GM23338 (cell line): Measurements from ENCODE around the gene HMGN5. TPM values are rescaled to one million over a fixed set of nuclear protein-coding genes. Genes with fewer than 3 reads are reported as not detected.
A peak's percentile ranks its signal among the peaks of the same experiment; 100 is the strongest.

ENCODE experiments used
- ATAC-seq: fragments of 200-7000 bp; cut with Tn5 transposase; 3 replicates; pipeline ENCODE4 v1.9.1; 2020
- DNase-seq: peaks from one replicate; pipeline ENCODE4 v3.0.0-alpha.2; 2015; ENCODE audit warnings: low spot score
- H2AFZ ChIP-seq: fragments of 200-600 bp; sonication (generic); 2 replicates; pipeline ENCODE4 v1.8.0; 2016; ENCODE audit warnings: antibody characterized with exemption, mild to moderate bottlenecking, moderate library complexity
- H3F3A ChIP-seq: fragments of 200-600 bp; sonication (generic); replicated peaks from 2 replicates; pipeline ENCODE4 v1.8.0; 2017; ENCODE audit warnings: antibody characterized with exemption, mixed run types, low read depth
- H3K27ac ChIP-seq: fragments of 200-600 bp; sonication (generic); 2 replicates; pipeline ENCODE4 v1.6.1; 2016; ENCODE audit warnings: low read depth
- H3K27me3 ChIP-seq: fragments of 200-600 bp; sonication (generic); 2 replicates; pipeline ENCODE4 v1.8.0; 2016; ENCODE audit warnings: mild to moderate bottlenecking, mixed run types, moderate library complexity; ENCODE audit not compliant: insufficient read depth
- H3K36me3 ChIP-seq: fragments of 200-600 bp; sonication (generic); 2 replicates; pipeline ENCODE4 v1.8.0; 2016; ENCODE audit warnings: mild to moderate bottlenecking; ENCODE audit not compliant: insufficient read depth
- H3K4me1 ChIP-seq: fragments of 200-600 bp; sonication (generic); 2 replicates; pipeline ENCODE4 v1.8.0; 2016; ENCODE audit warnings: mild to moderate bottlenecking, moderate library complexity; ENCODE audit not compliant: insufficient read depth
- H3K4me2 ChIP-seq: fragments of 200-600 bp; sonication (generic); 2 replicates; pipeline ENCODE4 v1.7.1; 2017; ENCODE audit warnings: mixed run types
- H3K4me3 ChIP-seq: fragments of 200-600 bp; sonication (generic); 2 replicates; pipeline ENCODE4 v1.6.1; 2016; ENCODE audit warnings: mixed run types
- H3K79me2 ChIP-seq: fragments of 200-600 bp; sonication (generic); replicated peaks from 2 replicates; pipeline ENCODE4 v1.8.0; 2017; ENCODE audit warnings: mild to moderate bottlenecking; ENCODE audit not compliant: insufficient read depth
- H3K9me2 ChIP-seq: fragments of 200-600 bp; sonication (generic); 2 replicates; pipeline ENCODE4 v1.8.0; 2017; ENCODE audit not compliant: insufficient read depth
- H4K20me1 ChIP-seq: fragments of 200-600 bp; sonication (generic); replicated peaks from 2 replicates; pipeline ENCODE4 v1.8.0; 2017; ENCODE audit warnings: mild to moderate bottlenecking; ENCODE audit not compliant: insufficient read depth
- H3K27ac Mint-ChIP-seq: 2 replicates; pipeline ENCODE4 v1.8.0; 2020; ENCODE audit warnings: inconsistent platforms, mild to moderate bottlenecking, moderate library complexity, mixed read lengths
- H3K27me3 Mint-ChIP-seq: 3 replicates; pipeline ENCODE4 v1.8.0; 2022; ENCODE audit warnings: low read depth, mild to moderate bottlenecking, moderate library complexity, mixed read lengths, inconsistent platforms; ENCODE audit not compliant: insufficient read depth, poor library complexity
- H3K36me3 Mint-ChIP-seq: 3 replicates; pipeline ENCODE4 v1.8.0; 2021; ENCODE audit warnings: low read depth, mild to moderate bottlenecking, inconsistent platforms, moderate library complexity, mixed read lengths
- H3K4me1 Mint-ChIP-seq: 3 replicates; pipeline ENCODE4 v1.8.0; 2020; ENCODE audit warnings: mild to moderate bottlenecking, inconsistent platforms, mixed read lengths
- H3K4me3 Mint-ChIP-seq: 3 replicates; pipeline ENCODE4 v1.8.0; 2021; ENCODE audit warnings: moderate library complexity, mild to moderate bottlenecking, inconsistent platforms, mixed read lengths
- H3K9me3 Mint-ChIP-seq: 3 replicates; pipeline ENCODE4 v1.8.0; 2020; ENCODE audit warnings: moderate library complexity, mild to moderate bottlenecking, inconsistent platforms, mixed read lengths
- CREB1 ChIP-seq: fragments of 250-450 bp; sonication (Bioruptor Pico); IDR thresholded peaks from 2 replicates; pipeline ENCODE4 v1.5.0; 2020; ENCODE audit warnings: low read depth, mild to moderate bottlenecking, moderate library complexity
- ETS1 ChIP-seq: IDR thresholded peaks from 2 replicates; pipeline ENCODE4 v1.6.1; 2016; ENCODE audit warnings: antibody characterized with exemption
- EZH2 ChIP-seq: fragments of 200-600 bp; sonication (generic); IDR thresholded peaks from one replicate; pipeline ENCODE4 v1.8.0; 2017; ENCODE audit warnings: antibody characterized with exemption, mild to moderate bottlenecking, low read depth; ENCODE audit not compliant: unreplicated experiment
- EZH2phosphoT487 ChIP-seq: fragments of 200-600 bp; sonication (generic); IDR thresholded peaks from one replicate; pipeline ENCODE4 v1.8.1; 2018; ENCODE audit warnings: antibody characterized with exemption; ENCODE audit not compliant: unreplicated experiment
- JUNB ChIP-seq: IDR thresholded peaks from one replicate; pipeline ENCODE4 v1.6.1; 2016; ENCODE audit warnings: antibody characterized with exemption; ENCODE audit not compliant: unreplicated experiment
- NANOG ChIP-seq: IDR thresholded peaks from 2 replicates; pipeline ENCODE4 v1.6.1; 2016; ENCODE audit warnings: antibody characterized with exemption, borderline replicate concordance
- POLR2AphosphoS5 ChIP-seq: IDR thresholded peaks from 2 replicates; pipeline ENCODE4 v1.6.1; 2016; ENCODE audit warnings: antibody characterized with exemption, low read depth
- STAT1 ChIP-seq: IDR thresholded peaks from one replicate; pipeline ENCODE4 v1.6.1; 2016; ENCODE audit warnings: antibody characterized with exemption; ENCODE audit not compliant: unreplicated experiment
- ZNF114 ChIP-seq: fragments of 250-450 bp; sonication (Bioruptor Pico); IDR thresholded peaks from 2 replicates; pipeline ENCODE4 v1.5.0; 2020; ENCODE audit warnings: mild to moderate bottlenecking, moderate library complexity
- ZNF331 ChIP-seq: fragments of 250-450 bp; sonication (Bioruptor Pico); IDR thresholded peaks from 2 replicates; pipeline ENCODE4 v1.5.0; 2020; ENCODE audit warnings: low read depth, mild to moderate bottlenecking, moderate library complexity
- ZNF462 ChIP-seq: fragments of 250-450 bp; sonication (Bioruptor Pico); IDR thresholded peaks from 2 replicates; pipeline ENCODE4 v1.5.0; 2020; ENCODE audit warnings: mild to moderate bottlenecking, moderate library complexity
- polyA plus RNA-seq: library from polyadenylated mRNA; unstranded; fragments of >200 nt; fragmentation: Nextera tagmentation; extraction: Ambion mirVana; gene quantifications from 2 replicates; pipeline ENCODE4 v1.2.1, GENCODE V29; 2016
- total RNA-seq: library from RNA; depleted of rRNA; stranded (reverse); fragments of >200 nt; shearing (Covaris generic); gene quantifications from 2 replicates; pipeline ENCODE4 v1.2.3, GENCODE V29; 2014
- TF ChIP-seq, protein P1 (sequence below): IDR thresholded peaks from one replicate; pipeline ENCODE4 v1.6.1; 2018; ENCODE audit warnings: antibody characterized with exemption; ENCODE audit not compliant: unreplicated experiment
- TF ChIP-seq, protein P2 (sequence below), 2 experiments: fragments of 200-600 bp in 1 of 2; sonication (generic) in 1 of 2; conservative IDR thresholded peaks; 2 replicates each; pipeline versions ENCODE4 v1.5.1 to v1.6.1; 2016 to 2017; ENCODE audit warnings: antibody characterized with exemption in 2 of 2, low read depth in 2 of 2, mild to moderate bottlenecking in 2 of 2, moderate library complexity in 1 of 2

Gene HMGN5
- total and polyA plus RNA-seq, 2 experiments from 2014 or later = 5.2 to 155 TPM

- Histone ChIP-seq H3K27ac (peak overlapping the region; percentile 72), H4K20me1 (no peaks in the 10 kb centered on the region), H3F3A (no peaks in the 10 kb centered on the region), H3K4me2 (peak overlapping the region; percentile 75), H2AFZ (peak overlapping the region; percentile 34; the same call in 1 of the 2 replicates), H3K4me3 (peak overlapping the region; percentile 61), H3K79me2 (peaks cover 32% of the 10 kb centered on the region), H3K27me3 (no peaks in the 10 kb centered on the region), H3K36me3 (no peaks in the 10 kb centered on the region), H3K4me1 (peaks cover 10% of the 10 kb centered on the region; the same call in 1 of the 2 replicates), H3K9me2 (no peaks in the 10 kb centered on the region)
- H3K4me3 Mint-ChIP-seq = peak overlapping the region; percentile 97
- H3K27ac Mint-ChIP-seq = peak overlapping the region; percentile 97
- no peaks in the 10 kb centered on the region for H3K9me3 Mint-ChIP-seq
- H3K36me3 Mint-ChIP-seq = peaks cover 5% of the 10 kb centered on the region
- TF ChIP-seq EZH2phosphoT487 = no peak
- no peak for TF ChIP-seq ZNF331 (CRISPR knock-in tag)
- TF ChIP-seq ETS1 = no peak
- TF ChIP-seq STAT1 = no peak
- TF ChIP-seq, protein P1, sequence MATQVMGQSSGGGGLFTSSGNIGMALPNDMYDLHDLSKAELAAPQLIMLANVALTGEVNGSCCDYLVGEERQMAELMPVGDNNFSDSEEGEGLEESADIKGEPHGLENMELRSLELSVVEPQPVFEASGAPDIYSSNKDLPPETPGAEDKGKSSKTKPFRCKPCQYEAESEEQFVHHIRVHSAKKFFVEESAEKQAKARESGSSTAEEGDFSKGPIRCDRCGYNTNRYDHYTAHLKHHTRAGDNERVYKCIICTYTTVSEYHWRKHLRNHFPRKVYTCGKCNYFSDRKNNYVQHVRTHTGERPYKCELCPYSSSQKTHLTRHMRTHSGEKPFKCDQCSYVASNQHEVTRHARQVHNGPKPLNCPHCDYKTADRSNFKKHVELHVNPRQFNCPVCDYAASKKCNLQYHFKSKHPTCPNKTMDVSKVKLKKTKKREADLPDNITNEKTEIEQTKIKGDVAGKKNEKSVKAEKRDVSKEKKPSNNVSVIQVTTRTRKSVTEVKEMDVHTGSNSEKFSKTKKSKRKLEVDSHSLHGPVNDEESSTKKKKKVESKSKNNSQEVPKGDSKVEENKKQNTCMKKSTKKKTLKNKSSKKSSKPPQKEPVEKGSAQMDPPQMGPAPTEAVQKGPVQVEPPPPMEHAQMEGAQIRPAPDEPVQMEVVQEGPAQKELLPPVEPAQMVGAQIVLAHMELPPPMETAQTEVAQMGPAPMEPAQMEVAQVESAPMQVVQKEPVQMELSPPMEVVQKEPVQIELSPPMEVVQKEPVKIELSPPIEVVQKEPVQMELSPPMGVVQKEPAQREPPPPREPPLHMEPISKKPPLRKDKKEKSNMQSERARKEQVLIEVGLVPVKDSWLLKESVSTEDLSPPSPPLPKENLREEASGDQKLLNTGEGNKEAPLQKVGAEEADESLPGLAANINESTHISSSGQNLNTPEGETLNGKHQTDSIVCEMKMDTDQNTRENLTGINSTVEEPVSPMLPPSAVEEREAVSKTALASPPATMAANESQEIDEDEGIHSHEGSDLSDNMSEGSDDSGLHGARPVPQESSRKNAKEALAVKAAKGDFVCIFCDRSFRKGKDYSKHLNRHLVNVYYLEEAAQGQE = no peak
- TF ChIP-seq POLR2AphosphoS5 = no peak
- TF ChIP-seq ZNF462 (CRISPR knock-in tag) = no peak
- no peak for TF ChIP-seq JUNB
- no peak for TF ChIP-seq ZNF114
- TF ChIP-seq, protein P2, sequence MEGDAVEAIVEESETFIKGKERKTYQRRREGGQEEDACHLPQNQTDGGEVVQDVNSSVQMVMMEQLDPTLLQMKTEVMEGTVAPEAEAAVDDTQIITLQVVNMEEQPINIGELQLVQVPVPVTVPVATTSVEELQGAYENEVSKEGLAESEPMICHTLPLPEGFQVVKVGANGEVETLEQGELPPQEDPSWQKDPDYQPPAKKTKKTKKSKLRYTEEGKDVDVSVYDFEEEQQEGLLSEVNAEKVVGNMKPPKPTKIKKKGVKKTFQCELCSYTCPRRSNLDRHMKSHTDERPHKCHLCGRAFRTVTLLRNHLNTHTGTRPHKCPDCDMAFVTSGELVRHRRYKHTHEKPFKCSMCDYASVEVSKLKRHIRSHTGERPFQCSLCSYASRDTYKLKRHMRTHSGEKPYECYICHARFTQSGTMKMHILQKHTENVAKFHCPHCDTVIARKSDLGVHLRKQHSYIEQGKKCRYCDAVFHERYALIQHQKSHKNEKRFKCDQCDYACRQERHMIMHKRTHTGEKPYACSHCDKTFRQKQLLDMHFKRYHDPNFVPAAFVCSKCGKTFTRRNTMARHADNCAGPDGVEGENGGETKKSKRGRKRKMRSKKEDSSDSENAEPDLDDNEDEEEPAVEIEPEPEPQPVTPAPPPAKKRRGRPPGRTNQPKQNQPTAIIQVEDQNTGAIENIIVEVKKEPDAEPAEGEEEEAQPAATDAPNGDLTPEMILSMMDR (conservative IDR thresholded peaks at IDR 0.05; ENCODE audit: low read depth in 2 of 2) = no peak
- TF ChIP-seq NANOG = no peak
- TF ChIP-seq EZH2 = no peak
- TF ChIP-seq CREB1 (CRISPR knock-in tag) = no peak
- no peak for DNase-seq
- no peaks in the 10 kb centered on the region for H3K27me3 Mint-ChIP-seq
- peaks cover 12% of the 10 kb centered on the region; the same call in 2 of the 3 replicates for H3K4me1 Mint-ChIP-seq
- ATAC-seq = no peak
Measured at GRCh38 chrX:81201071-81201470, 642 bp downstream of the HMGN5 start.
